ENCODE results near the gene STARD13. TPM values are rescaled to one million over a fixed set of nuclear protein-coding genes. Genes with fewer than 3 reads are reported as not detected.

Gene STARD13
- total and polyA plus RNA-seq, 4 donors, result 2.7 to 15.3 (median 5.7) TPM

GRCh38 chr13:33107361-33107760 is 178.2 kb downstream of the STARD13 start (continued):
- TF ChIP-seq REST (IDR thresholded peaks at IDR 0.05) (no peak), ATF3 (IDR thresholded peaks at IDR 0.05) (no peak), RXRA (IDR thresholded peaks at IDR 0.05) (no peak), YY1 (IDR thresholded peaks at IDR 0.05) (no peak)

- 87% methylated on average over 7 of the region's 7 CpGs for WGBS
- no peaks in the 10 kb centered on the region for H3K4me1 ChIP-seq (ENCODE audit: control insufficient read depth in 4 of 4, insufficient read depth in 4 of 4, low read length in 3 of 4)
- no peaks in the 10 kb centered on the region for H3K27me3 ChIP-seq (ENCODE audit: control insufficient read depth in 4 of 4, insufficient read depth in 4 of 4, low read length in 3 of 4)
- H3K27ac ChIP-seq (ENCODE audit: low read depth in 1 of 2, low read length in 2 of 2), result no peak overlapping the region
- DNase-seq (ENCODE audit: low spot score), result no peak
- TF ChIP-seq NR2F2 (IDR thresholded peaks at IDR 0.05), result no peak
- TF ChIP-seq GABPA (IDR thresholded peaks at IDR 0.05 in 1 of 2, conservative IDR thresholded peaks at IDR 0.05 in 1 of 2), result no peak
- no peak for TF ChIP-seq ATF3 (IDR thresholded peaks at IDR 0.05)
- no peak for TF ChIP-seq FOXA1 (IDR thresholded peaks at IDR 0.05)
- TF ChIP-seq RAD21 (IDR thresholded peaks at IDR 0.05), result no peak
- TF ChIP-seq ZBTB33 (IDR thresholded peaks at IDR 0.05), result no peak
- no peak for TF ChIP-seq HNF4G (IDR thresholded peaks at IDR 0.05)
- no peak for TF ChIP-seq FOXA2 (IDR thresholded peaks at IDR 0.05)
- no peak for TF ChIP-seq CTCF (IDR thresholded peaks at IDR 0.05; ENCODE audit: low read depth, low read length, missing input control)
- no peak for TF ChIP-seq REST (IDR thresholded peaks at IDR 0.05)
- no peak for TF ChIP-seq JUND (IDR thresholded peaks at IDR 0.05)
- no peak for TF ChIP-seq EGR1 (IDR thresholded peaks at IDR 0.05; ENCODE audit: low read depth in 2 of 2)
- no peak for TF ChIP-seq SP1 (IDR thresholded peaks at IDR 0.05)
- TF ChIP-seq RXRA (IDR thresholded peaks at IDR 0.05), result no peak
- no peak for TF ChIP-seq YY1 (IDR thresholded peaks at IDR 0.05)
- peaks cover 0 to 51% (median 37%) of the 10 kb centered on the region in 4 donors for H3K36me3 ChIP-seq (ENCODE audit: control insufficient read depth in 4 of 4, insufficient read depth in 3 of 4, low read depth in 1 of 4, low read length in 3 of 4)
- H3K9me3 ChIP-seq (ENCODE audit: control insufficient read depth in 4 of 4, low read length in 3 of 4), result no peaks in the 10 kb centered on the region
- no peak overlapping the region for H3K9ac ChIP-seq (ENCODE audit: low read depth in 1 of 2, low read length in 2 of 2)
- H3K4me3 ChIP-seq (ENCODE audit: low read depth in 1 of 3, low read length in 3 of 3), result no peak overlapping the region
Measured at GRCh38 chr13:33106656-33107360, 178.7 kb downstream of the STARD13 start.

Data from liver (tissue), 9 donors.